Retinal pigment epithelial cell (primary cell): Measurements from ENCODE around the gene CHST15.

Experiments
- DNase-seq: peaks from one replicate; pipeline ENCODE4 v3.0.0-alpha.2; 2010; ENCODE audit warnings: low read depth
- H3K4me3 ChIP-seq: 2 replicates; pipeline ENCODE4 v1.5.1; 2011; ENCODE audit warnings: mild to moderate bottlenecking, low read length, control low read depth, moderate library complexity
- TF ChIP-seq, protein P1 (sequence below): conservative IDR thresholded peaks from 2 replicates; pipeline ENCODE4 v1.5.1; 2011; ENCODE audit warnings: low read depth, low read length, control low read depth, inconsistent platforms

The CHST15 gene

GRCh38 chr10:124082555-124082954, 10.8 kb downstream of the CHST15 start:
- TF ChIP-seq, protein P1, sequence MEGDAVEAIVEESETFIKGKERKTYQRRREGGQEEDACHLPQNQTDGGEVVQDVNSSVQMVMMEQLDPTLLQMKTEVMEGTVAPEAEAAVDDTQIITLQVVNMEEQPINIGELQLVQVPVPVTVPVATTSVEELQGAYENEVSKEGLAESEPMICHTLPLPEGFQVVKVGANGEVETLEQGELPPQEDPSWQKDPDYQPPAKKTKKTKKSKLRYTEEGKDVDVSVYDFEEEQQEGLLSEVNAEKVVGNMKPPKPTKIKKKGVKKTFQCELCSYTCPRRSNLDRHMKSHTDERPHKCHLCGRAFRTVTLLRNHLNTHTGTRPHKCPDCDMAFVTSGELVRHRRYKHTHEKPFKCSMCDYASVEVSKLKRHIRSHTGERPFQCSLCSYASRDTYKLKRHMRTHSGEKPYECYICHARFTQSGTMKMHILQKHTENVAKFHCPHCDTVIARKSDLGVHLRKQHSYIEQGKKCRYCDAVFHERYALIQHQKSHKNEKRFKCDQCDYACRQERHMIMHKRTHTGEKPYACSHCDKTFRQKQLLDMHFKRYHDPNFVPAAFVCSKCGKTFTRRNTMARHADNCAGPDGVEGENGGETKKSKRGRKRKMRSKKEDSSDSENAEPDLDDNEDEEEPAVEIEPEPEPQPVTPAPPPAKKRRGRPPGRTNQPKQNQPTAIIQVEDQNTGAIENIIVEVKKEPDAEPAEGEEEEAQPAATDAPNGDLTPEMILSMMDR: no peak
- DNase-seq: no peak
- H3K4me3 ChIP-seq: no peak overlapping the region

DNA sequence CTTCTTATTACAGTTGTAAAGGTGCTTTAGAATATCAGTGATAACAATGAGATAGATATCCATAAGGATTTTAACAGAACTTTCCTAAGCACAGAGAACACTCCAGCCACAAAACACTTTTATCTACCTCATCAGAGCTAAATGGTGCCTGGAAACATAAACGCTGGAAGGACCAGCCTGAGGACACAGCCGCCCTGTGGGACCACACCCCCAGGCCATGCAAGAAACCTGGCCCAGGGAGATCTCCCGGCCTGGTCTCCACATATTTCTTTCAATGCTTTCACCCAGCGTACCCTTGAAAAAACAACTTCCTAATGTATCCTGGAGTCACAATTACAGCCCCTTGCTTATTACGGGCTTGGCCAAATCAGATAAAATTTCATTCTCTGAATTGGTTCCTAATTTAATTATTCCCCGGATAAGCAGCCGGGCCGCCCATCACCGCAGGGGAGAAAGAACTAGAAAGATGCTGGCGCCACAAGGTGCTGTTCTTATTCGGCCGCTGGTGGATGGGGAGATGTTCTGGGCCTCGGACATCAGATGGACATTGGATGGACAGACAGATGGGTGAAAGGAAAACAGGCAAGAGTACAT, 11.8 kb downstream of the CHST15 start:
- no peak overlapping the region for H3K4me3 ChIP-seq
- no peak for DNase-seq
- TF ChIP-seq, protein P1: no peak

GRCh38 chr10:124079864-124080263, 13.5 kb downstream of the CHST15 start:
- no peak overlapping the region for H3K4me3 ChIP-seq
- TF ChIP-seq, protein P1: no peak
- no peak for DNase-seq

GRCh38 chr10:124078714-124079113, 14.7 kb downstream of the CHST15 start:
- TF ChIP-seq, protein P1: no peak
- no peak overlapping the region for H3K4me3 ChIP-seq
- DNase-seq: no peak

DNA sequence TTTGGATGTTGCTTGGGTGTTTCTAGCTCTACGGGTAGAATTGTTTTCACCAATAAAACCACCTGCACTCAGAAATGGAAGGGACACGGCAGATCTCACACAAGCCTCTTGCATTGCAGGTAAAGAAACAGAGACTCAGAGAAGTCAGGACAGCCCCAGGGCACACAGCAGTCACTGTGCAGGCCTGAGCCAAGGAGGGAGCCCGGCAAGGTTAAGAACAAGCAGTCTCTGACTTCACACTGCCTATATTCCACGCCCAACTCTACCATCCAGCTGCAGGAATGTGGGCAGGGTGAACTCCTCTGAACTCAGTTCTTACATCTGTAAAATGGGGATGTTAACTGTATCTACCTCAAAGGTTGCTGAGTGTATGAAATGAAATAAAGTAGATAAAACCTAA, 15.4 kb downstream of the CHST15 start:
- TF ChIP-seq, protein P1: no peak
- H3K4me3 ChIP-seq: no peak overlapping the region
- DNase-seq: no peak

GRCh38 chr10:124077208-124077993, 16.0 kb downstream of the CHST15 start:
- no peak for DNase-seq
- TF ChIP-seq, protein P1: no peak
- H3K4me3 ChIP-seq: no peak overlapping the region
